ENCODE data around the gene ADH7. TPM values are rescaled to one million over a fixed set of nuclear protein-coding genes. Genes with fewer than 3 reads are reported as not detected.

Gene ADH7
- total and polyA plus RNA-seq, 2 of the 8 experiments (the other 6 are each of a cell fraction or from before 2014, with no cell fraction given), result not detected

GRCh38 chr4:99410075-99410474 is 25.1 kb downstream of the ADH7 start (continued):
- TF ChIP-seq, protein P1, sequence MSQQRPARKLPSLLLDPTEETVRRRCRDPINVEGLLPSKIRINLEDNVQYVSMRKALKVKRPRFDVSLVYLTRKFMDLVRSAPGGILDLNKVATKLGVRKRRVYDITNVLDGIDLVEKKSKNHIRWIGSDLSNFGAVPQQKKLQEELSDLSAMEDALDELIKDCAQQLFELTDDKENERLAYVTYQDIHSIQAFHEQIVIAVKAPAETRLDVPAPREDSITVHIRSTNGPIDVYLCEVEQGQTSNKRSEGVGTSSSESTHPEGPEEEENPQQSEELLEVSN (IDR thresholded peaks at IDR 0.05), result no peak
- no peak for TF ChIP-seq SP4 (IDR thresholded peaks at IDR 0.05; ENCODE audit: low read length)
- TF ChIP-seq RAD21 (IDR thresholded peaks at IDR 0.05 in 1 of 2, conservative IDR thresholded peaks at IDR 0.05 in 1 of 2; ENCODE audit: low read depth in 2 of 2, low read length in 2 of 2), result no peak
- TF ChIP-seq MAFK (IDR thresholded peaks at IDR 0.05; ENCODE audit: low read depth, low read length), result no peak
- TF ChIP-seq SUZ12 (IDR thresholded peaks at IDR 0.05; ENCODE audit: low read length), result no peak
- no peak for TF ChIP-seq SIN3A (conservative IDR thresholded peaks at IDR 0.05 in 1 of 2, IDR thresholded peaks at IDR 0.05 in 1 of 2; ENCODE audit: low read depth in 1 of 2, low read length in 2 of 2)

Data from H1 (cell line).